Activated CD8-positive, alpha-beta T cell treated with anti-CD3 and anti-CD28 coated beads for 36 hours (primary cell): ENCODE data around the gene RETREG1. TPM values are rescaled to one million over a fixed set of nuclear protein-coding genes. Genes with fewer than 3 reads are reported as not detected.

ENCODE experiments used
- ATAC-seq: fragments of 200-7000 bp; cut with Tn5 transposase; one replicate; pipeline ENCODE4 v1.10.0; 2021; ENCODE audit warnings: mild to moderate bottlenecking, moderate library complexity
- CTCF ChIA-PET: fragments of 350-600 bp; sonication (Branson Sonifier 250); formaldehyde crosslinking; loops from one replicate; lab custom pipeline; 2021; ENCODE audit warnings: antibody characterized with exemption; lab: Charles Lee
- POLR2A ChIA-PET: fragments of 350-600 bp; sonication (Branson Sonifier 250); formaldehyde crosslinking; loops from one replicate; lab custom pipeline; 2021; ENCODE audit warnings: antibody characterized with exemption; lab: Charles Lee
- DNase-seq: peaks from one replicate; pipeline ENCODE4 v3.0.0-alpha.2; 2020
- H3K27ac Mint-ChIP-seq: one replicate; pipeline ENCODE4 v1.8.0; 2021; ENCODE audit warnings: mild to moderate bottlenecking, mixed read lengths
- H3K27me3 Mint-ChIP-seq: one replicate; pipeline ENCODE4 v1.8.0; 2021; ENCODE audit warnings: mixed read lengths
- H3K36me3 Mint-ChIP-seq: one replicate; pipeline ENCODE4 v1.8.0; 2021; ENCODE audit warnings: low read depth, mixed read lengths
- H3K4me1 Mint-ChIP-seq: one replicate; pipeline ENCODE4 v1.8.0; 2021; ENCODE audit warnings: low read depth, mixed read lengths
- H3K4me3 Mint-ChIP-seq: one replicate; pipeline ENCODE4 v1.8.0; 2021; ENCODE audit warnings: mild to moderate bottlenecking, moderate library complexity, mixed read lengths
- H3K9me3 Mint-ChIP-seq: one replicate; pipeline ENCODE4 v1.8.0; 2021; ENCODE audit warnings: mixed read lengths
- CTCF ChIP-seq: fragments of 200-600 bp; IDR thresholded peaks from one replicate; pipeline ENCODE4 v1.8.0; 2022; ENCODE audit warnings: antibody characterized with exemption, mild to moderate bottlenecking
- intact Hi-C: fragments of 100-400 bp; cut with micrococcal nuclease; formaldehyde crosslinking; loops from one replicate; pipeline ENCODE4 v1.10.0; 2022
- total RNA-seq, 2 experiments: library from RNA; stranded (reverse); gene quantifications; one replicate each; pipeline ENCODE4 v1.2.3, GENCODE V29; 2021

RETREG1 gene
- total RNA-seq, 2 experiments from 2014 or later = 31.7 to 31.9 TPM

- Mint-ChIP-seq H3K4me3 (no peak overlapping the region), H3K36me3 (peaks cover 7% of the 10 kb centered on the region), H3K4me1 (peaks cover 38% of the 10 kb centered on the region), H3K27ac (no peak overlapping the region), H3K9me3 (no peaks in the 10 kb centered on the region), H3K27me3 (no peaks in the 10 kb centered on the region)
- ATAC-seq (no peak), DNase-seq (no peak)
- TF ChIP-seq CTCF = no peak
- intact Hi-C loops = loop anchor here (5.0 kb wide), 1 partner anchor 87 kb away; the partner anchor contains the start of gene ZNF622
- ChIA-PET POLR2A (interaction anchor here (1.0 kb wide), 1 partner anchor 23 kb away, joined by 3 read pairs; no protein-coding TSS in a partner anchor), CTCF (interaction anchor here (0.7 to 1.1 kb wide), 3 partner anchors 14 to 113 kb away, joined by 3 to 4 read pairs (median 3); no protein-coding TSS in a partner anchor)
These were observed 62.7 kb downstream of the RETREG1 start for GRCh38 chr5:16554110-16554509.

- CTCF ChIA-PET = interaction anchor here (0.6 to 5.9 kb wide), 34 partner anchors 8 to 117 kb away, joined by 3 to 42 read pairs (median 4); no protein-coding TSS in a partner anchor
- Mint-ChIP-seq H3K27ac (no peak overlapping the region), H3K27me3 (no peaks in the 10 kb centered on the region), H3K36me3 (peaks cover 7% of the 10 kb centered on the region), H3K4me1 (peaks cover 36% of the 10 kb centered on the region), H3K4me3 (no peak overlapping the region), H3K9me3 (no peaks in the 10 kb centered on the region)
- ATAC-seq = peak; percentile 91
- peak; percentile 84 for DNase-seq
- intact Hi-C loops = loop anchor here (5.0 kb wide), 1 partner anchor 86 kb away; the partner anchor contains the start of gene ZNF622
- peak; percentile 84 for TF ChIP-seq CTCF
- POLR2A ChIA-PET = interaction anchor here (1.8 to 1.9 kb wide), 2 partner anchors 10 to 65 kb away, joined by 5 read pairs; no protein-coding TSS in a partner anchor
These were observed 64.0 kb downstream of the RETREG1 start for GRCh38 chr5:16552666-16553343.

GRCh38 chr5:16551628-16552027, 65.2 kb downstream of the RETREG1 start:
- ChIA-PET POLR2A (interaction anchor here (1.8 to 1.9 kb wide), 2 partner anchors 11 to 66 kb away, joined by 5 read pairs; no protein-coding TSS in a partner anchor), CTCF (interaction anchor here (1.3 to 5.9 kb wide), 16 partner anchors 9 to 118 kb away, joined by 3 to 42 read pairs (median 8); no protein-coding TSS in a partner anchor)
- no peak overlapping the region for H3K4me3 Mint-ChIP-seq
- H3K4me1 Mint-ChIP-seq = peaks cover 35% of the 10 kb centered on the region
- peaks cover 2% of the 10 kb centered on the region for H3K36me3 Mint-ChIP-seq
- DNase-seq (no peak), ATAC-seq (no peak)
- H3K27me3 Mint-ChIP-seq = no peaks in the 10 kb centered on the region
- peak overlapping the region; percentile 29 for H3K27ac Mint-ChIP-seq
- TF ChIP-seq CTCF = no peak
- intact Hi-C loops = loop anchor here (2.0 to 5.0 kb wide), 2 partner anchors 63 to 84 kb away; partner anchors contain the start of gene ZNF622
- H3K9me3 Mint-ChIP-seq = no peaks in the 10 kb centered on the region

- peak; percentile 47 for DNase-seq
- POLR2A ChIA-PET = interaction anchor here (0.5 kb wide), 1 partner anchor 75 kb away, joined by 3 read pairs; no protein-coding TSS in a partner anchor
- Mint-ChIP-seq H3K4me1 (peaks cover 38% of the 10 kb centered on the region), H3K27me3 (no peaks in the 10 kb centered on the region), H3K4me3 (no peak overlapping the region), H3K36me3 (peaks cover 2% of the 10 kb centered on the region), H3K27ac (no peak overlapping the region), H3K9me3 (no peaks in the 10 kb centered on the region)
- peak; percentile 74 for ATAC-seq
- CTCF ChIA-PET = interaction anchor here (0.6 to 5.9 kb wide), 22 partner anchors 8 to 389 kb away, joined by 3 to 42 read pairs (median 5); no protein-coding TSS in a partner anchor
- intact Hi-C loops = loop anchor here (2.0 to 5.0 kb wide), 2 partner anchors 62 to 83 kb away; partner anchors contain the start of gene ZNF622
- TF ChIP-seq CTCF = peak; percentile 80
These were observed 66.4 kb downstream of the RETREG1 start for GRCh38 chr5:16550316-16550952.
